Measurements from ENCODE around the gene ARHGAP44.

ARHGAP44 gene

DNA sequence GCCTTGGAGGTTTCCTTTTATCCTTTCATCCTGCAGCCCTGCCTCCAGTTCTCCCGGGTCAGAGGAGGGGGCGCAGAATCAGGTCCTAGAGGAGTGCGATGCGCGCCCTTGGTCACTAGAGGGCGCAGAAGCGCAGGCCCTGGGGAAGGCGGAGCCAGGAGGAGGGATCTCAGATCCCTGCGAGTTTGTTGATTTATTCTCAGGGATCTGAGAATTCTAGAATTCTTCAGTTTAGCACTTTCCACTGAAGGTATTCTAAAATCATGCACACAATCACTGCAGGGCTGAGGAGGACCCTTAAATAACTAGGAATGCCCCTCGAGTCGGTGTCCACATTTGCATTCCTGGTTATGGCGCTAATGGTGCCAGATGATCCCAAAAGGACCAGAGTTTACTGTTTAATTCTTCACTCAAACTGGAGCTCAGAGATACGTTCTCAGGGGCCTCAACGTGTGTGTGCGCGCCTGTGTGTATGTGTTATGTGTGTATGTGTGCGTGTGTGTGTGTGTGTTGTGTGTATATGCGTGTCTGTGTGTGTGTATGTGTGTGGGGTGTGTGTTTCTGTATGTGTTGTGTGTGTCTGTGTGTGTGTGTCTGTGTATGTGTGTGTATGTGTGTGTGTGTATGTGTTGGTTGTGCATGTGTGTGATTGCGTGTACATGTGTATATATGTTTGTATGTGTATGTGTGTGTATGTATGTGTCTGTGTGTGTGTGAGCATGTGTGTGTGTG lies 235.4 kb downstream of the ARHGAP44 start:
- peak; percentile 59 for DNase-seq (ENCODE audit: low spot score)

DNA sequence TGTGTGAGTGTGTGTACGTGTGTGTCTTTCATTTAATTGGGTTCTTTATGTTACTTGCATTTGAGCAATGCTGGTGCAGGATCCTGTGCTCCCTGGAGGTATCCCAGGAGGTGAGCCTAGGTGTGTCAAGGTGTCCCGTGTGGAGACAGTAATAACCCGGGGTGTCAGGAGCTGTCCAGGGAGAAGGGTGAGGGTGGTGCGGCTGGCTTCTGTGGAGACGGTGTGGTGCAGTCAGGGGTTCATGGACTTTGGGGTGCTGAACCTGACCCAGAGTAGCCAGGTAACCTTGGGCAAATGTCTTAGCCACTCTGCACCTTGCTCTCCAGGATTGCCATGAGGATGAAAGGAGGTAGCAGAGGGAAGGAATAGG lies 235.9 kb downstream of the ARHGAP44 start:
- no peak for DNase-seq (ENCODE audit: low spot score)

DNA sequence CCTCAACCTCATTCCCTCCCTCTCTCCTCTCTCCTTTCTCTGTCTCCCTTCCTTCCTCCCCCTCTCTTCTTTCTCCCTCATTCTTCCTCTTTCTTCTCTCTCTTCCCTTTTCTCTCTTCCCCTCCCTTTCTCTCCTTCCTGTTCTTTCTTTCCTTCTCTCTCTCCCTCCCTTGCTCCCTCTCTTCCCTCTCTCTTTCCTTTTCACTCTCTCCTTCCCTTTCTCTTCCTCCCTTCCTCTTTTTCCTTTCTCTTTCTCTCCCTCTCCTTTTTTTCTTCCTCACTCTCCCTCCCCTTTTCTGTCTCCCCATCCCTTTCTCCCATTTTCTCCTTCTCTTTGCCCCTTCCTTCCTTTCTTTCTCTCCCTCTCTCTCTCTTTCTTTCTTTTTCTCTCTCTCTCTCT lies 236.4 kb downstream of the ARHGAP44 start:
- no peak for DNase-seq (ENCODE audit: low spot score)

DNA sequence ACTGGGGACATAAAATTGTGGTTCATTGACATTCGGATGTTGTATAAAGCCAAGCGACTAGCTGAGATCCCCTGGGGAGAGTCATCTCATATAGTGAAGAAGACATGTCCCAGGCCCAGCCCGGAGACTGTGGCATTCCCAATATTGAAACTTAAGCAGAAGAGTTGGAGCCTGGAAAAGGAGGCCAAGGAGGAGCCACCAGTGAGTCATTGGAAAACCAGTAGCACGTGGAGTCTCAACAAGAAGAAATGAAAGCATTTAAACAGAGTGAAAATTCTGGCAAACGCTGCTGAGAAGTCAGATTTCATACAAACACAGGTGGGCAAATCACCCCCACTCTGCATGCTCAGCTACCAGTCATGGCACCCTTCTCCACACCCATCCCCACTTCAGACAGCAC lies 237.9 kb downstream of the ARHGAP44 start:
- DNase-seq (ENCODE audit: low spot score), result no peak

DNA sequence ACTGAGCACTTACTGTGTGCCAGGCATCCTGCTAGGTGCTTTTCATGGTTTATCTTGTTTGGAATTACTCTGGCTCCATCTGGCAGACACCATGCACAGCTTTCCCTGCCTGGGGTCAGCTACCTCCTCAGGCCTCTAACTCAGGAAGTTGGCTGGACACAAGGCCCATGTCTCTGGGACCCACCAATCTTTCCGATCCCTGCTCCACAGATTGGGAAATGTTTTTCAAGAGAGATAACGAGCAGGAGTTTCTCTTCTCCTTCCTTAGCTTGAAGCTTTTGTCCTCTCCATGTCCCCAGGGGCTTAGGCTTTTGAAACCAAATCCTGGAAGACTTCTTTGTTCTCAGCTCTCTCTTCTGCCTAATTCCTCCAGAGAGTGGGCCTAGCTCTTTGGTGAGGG lies 240.0 kb downstream of the ARHGAP44 start:
- DNase-seq (ENCODE audit: low spot score), result no peak

DNA sequence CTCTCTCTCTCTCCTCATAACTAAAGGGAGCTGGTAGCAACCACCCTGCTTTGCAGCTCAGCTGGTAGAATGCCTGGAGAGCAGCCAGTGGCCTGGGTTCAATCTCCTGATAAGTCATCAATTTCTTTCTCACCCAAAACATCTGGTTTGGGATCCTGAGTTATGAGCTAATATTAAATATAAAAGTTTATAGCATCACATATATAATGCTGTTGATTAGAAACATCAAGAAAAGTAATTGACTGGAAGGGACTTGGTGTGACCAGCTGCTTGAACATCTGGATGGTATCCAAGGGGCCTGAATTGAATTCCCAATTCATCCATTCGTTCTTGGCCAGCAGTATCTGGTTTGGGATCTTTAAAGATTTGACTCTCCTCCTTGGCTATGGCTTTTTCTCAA lies 240.8 kb downstream of the ARHGAP44 start:
- no peak for DNase-seq (ENCODE audit: low spot score)

DNA sequence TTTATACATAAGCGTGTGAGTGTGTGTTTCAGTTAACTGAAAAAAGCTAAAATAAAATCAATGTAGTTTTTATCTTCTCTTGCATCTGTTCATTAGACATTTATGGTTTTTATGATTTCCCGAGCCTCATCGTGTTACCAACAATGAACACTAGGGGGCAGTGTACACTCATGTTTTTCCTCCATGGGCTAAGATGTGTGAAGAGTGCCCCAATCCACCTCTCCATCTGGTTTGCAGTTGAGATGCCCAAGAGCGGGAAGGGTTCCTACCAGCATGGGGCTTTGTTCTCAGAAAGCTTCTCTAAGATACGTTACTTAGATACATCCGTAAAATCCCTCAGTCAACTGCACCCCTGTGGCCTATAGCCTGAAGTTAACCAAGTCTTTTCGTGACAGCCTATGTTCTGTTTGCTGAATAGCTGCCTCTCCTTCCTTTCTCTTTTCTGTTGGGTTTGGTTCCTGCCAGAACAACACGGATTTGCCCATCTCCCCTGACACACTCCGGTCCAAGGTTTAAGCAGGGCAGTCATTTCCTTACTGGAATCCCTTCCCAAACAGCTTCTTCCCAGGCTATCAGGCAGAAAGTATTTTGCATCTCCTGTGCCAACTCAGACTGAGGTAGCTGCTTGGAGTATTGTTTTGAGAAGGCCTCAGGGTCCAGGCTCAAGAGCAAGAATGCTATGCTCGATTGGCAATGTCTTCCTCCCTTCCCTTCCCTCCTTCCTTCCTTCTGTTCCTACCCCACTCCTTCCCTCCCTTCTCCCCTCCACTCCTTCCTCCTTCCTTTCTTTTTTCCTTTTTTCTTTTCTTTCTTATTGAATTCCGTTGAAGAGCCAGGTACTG lies 241.4 kb downstream of the ARHGAP44 start:
- DNase-seq (ENCODE audit: low spot score), result peak; percentile 48

DNA sequence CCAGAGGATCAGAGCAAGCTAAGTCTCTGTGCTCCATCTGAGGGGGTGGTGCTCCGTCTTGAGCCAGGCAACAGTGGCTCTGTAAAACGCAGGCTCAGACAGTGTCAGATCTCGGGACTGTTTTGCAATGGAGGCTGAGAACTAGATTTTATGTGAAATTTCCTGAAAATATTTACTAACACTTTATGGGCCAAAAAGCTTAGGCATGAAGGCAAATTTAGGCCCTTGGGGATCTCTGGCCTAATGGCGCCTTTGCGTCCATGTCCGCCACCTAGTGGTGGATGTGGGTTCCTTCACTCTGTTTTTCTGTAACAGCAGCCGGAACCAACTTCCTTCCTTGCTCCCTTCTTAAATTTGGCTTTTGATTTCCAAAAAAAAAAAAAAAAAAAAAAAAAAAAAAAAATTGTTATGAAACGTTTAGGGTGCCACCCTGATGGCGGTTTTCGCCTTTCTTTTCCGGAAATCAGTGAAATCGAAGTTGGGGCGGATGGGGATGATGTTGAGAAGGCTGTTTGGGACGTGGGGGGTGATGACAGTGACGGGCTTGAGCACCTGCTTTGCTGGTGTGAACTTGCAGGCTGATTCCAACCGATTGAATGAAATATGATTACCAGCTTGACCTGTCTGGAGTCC lies 242.5 kb downstream of the ARHGAP44 start:
- DNase-seq (ENCODE audit: low spot score), result peak; percentile 51

DNA sequence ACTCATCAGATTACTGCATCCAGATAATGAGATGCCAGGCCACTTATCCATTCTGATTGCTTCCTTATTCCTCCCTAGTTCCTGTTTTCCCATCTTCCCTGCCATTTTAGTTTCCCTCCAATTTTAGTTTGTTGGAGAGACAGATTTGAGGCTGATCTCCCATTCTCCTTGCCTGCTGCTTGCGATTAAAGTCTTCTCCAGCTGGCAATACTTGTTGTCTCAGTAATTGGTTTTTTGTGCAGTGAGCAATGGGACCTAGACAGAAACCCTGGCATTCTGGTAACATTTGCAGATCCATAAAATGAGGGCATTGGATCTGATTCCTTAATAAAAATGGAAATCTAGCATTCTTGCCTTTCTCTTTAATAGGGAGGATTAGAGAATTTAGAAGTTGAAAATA lies 246.1 kb downstream of the ARHGAP44 start:
- DNase-seq (ENCODE audit: low spot score), result no peak

DNA sequence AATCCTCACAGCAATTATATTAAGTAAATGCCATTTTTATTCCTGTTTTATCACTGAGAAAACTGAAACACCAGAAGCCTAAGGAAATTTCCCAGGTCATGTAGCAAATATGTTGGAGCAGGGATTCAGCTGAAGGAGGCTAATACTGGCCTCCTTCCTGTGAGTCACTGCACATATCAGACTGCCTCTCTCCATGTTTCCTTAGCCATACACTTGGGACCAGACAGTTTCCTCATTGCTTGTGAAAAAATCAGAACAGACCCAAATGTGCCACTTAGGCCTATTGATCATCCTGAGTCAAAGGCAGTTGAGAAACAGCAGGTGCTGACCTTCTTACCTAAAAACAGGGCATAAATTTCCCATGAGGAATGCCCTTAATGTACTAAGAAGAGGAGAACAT lies 247.5 kb downstream of the ARHGAP44 start:
- no peak for DNase-seq (ENCODE audit: low spot score)

DNA sequence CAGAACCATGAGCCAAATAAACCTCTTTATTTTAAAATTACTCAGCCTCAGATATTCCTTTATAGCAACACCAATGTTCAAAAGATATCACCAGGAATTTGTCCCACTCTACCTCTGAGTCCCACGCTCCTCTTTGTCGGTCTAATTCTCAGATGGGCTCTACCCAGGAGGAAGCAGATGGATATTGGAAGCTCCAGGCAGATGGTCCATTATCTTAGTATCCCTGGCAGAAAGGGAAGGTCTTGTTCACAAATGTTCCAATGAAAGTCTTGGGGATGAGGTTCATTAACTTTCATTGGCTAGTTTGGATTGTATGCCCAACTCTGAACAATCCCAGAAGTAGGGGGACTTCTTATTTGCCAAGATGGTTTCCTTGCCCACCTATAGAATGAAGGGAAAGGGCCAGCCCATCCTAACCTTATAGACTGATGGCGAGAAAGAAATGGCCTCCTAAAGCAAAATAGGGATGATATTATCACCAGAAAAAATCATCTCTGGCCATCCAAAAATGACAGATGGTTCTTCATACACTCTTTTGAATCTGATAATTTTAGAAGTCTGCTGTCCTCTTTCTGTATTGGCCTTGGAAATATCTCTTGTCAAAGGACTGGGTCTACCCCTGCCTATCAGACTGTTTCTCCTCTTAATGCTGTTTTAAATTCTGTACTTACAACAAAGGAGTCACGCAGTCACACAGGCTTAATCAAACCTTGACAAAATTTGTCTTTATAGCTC lies 249.8 kb downstream of the ARHGAP44 start:
- no peak for DNase-seq (ENCODE audit: low spot score)
